ENCODE data around the gene POU2AF3.

DNA sequence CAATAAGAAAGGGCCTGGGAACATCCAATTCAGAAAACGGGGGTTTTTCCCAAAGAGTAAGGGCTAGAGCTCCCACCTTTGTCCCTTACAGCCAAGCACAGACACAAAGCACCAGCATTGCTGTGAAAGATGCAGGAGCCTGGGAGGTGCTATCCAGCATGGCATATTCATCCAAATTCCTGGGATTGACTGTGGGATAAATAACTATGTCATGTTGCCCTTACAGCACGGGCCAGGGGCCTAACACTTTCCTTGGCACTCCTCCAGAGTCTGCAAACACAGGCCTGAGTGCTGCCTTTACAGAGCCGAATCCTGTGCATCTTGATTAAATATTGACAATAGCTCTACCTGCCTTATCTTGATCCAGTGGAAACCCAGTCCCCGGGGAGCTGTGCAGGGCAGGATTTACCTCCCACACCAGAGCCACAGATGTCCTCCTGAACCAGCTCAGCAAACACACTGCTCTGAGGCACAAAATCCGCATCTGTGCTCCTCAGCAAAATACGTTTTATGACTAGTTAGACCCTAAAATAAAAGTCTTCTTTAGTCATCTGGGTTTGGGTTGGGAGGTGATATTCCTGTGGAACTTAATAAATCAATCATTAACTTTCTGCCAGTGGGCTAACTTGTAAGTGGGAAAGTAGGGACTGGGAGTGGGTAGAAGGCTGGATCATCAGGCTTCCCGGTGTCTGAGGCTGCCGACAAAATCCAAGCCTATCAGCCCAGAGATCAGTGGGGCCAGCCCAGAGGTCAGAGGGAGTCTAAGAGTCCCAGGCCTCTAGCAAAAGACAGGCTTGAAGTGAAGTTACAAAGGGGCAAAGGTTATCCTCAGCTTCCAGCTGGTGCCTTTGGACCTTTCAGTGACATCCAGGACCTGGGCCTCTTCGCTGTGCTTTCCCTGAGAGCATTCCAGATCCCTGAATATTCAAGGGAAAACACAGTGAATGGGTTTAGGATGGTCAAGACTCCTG is 36.5 kb downstream of the POU2AF3 start:
- TF ChIP-seq POLR2AphosphoS5 (IDR thresholded peaks at IDR 0.05; ENCODE audit: low read depth, low read length) (no peak), POLR2A (IDR thresholded peaks at IDR 0.05; ENCODE audit: low read depth, low read length) (no peak), TAF1 (IDR thresholded peaks at IDR 0.05; ENCODE audit: borderline replicate concordance, low read depth, low read length) (no peak)
